ENCODE measurements around the gene PAGE2B. TPM values are rescaled to one million over a fixed set of nuclear protein-coding genes. Genes with fewer than 3 reads are reported as not detected.
"Not testable (repeated sequence)": the region's sequence is repeated elsewhere in the genome, so short reads cannot be mapped to it uniquely, and the experiment has no call there.

PAGE2B gene
- total and polyA plus RNA-seq, 9 of the 15 experiments (the other 6 are each of a cell fraction or from before 2014, with no cell fraction given) = 1.8 to 36.0 (median 16.5) TPM

DNA sequence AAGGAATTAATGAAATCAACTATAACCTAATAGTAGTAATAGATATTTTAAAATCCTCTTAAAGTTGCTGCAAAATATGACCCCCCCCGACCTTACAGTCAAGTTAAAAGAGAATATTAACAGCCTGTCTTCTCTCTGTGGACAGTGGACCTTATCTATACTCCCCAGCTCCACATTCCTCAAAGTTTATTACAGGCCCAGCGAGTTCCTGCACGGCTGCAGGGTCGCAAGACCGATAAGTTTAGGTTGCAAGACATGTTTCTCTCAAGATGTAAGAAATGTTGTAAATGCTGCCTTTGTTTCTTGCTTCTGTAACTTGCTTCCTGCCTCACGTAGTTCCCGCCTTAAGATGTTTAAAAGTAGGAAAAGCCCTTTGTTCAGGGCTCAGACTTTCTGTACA is 41.8 kb downstream of the PAGE2B start:
- H3K9me1 ChIP-seq (ENCODE audit: control insufficient read depth, insufficient read depth, low read length); CTCF ChIA-PET (ENCODE audit: low intra/inter-chr PET ratio); H3K9me3 ChIP-seq (replicated peaks; ENCODE audit: control insufficient read depth, insufficient read depth, low read depth, low read length); H3K4me3 ChIP-seq; H3K79me2 ChIP-seq (ENCODE audit: control insufficient read depth, insufficient read depth, low read length); in situ Hi-C loops (cut with MboI); H4K20me1 ChIP-seq (replicated peaks; ENCODE audit: control insufficient read depth, insufficient read depth, low read length); BruUV-seq (replicated peaks); H3K27me3 ChIP-seq (ENCODE audit: control insufficient read depth in 2 of 2, insufficient read depth in 2 of 2, low read length in 2 of 2); H3K36me3 ChIP-seq (ENCODE audit: control insufficient read depth, insufficient read depth, low read length); intact Hi-C loops (cut with micrococcal nuclease); TF ChIP-seq FOXM1, PBX2 (CRISPR knock-in tag; IDR thresholded peaks at IDR 0.05; ENCODE audit: low read depth): not testable (repeated sequence)
- DNase-seq (ENCODE audit: extremely low read depth in 1 of 4, low spot score in 3 of 4) = peak; percentile 20 to 82 (median 29)
- Histone ChIP-seq H3K27ac (ENCODE audit: extremely low read depth, low read depth, low read length) (peak overlapping the region; percentile 75), H3K4me2 (ENCODE audit: insufficient read depth, low read length) (peak overlapping the region; percentile 58; the same call in 1 of the 2 replicates), H3K4me1 (replicated peaks in 1 of 2; ENCODE audit: control insufficient read depth in 2 of 2, insufficient read depth in 2 of 2, low read length in 2 of 2) (peaks cover 0 to 54% of the 10 kb centered on the region in 2 experiments; a peak in 3 of 5 replicates), H3K9ac (ENCODE audit: insufficient read depth in 1 of 2, low read depth in 2 of 2, low read length in 2 of 2) (peak overlapping the region in 1 of 2 experiments; percentile 39; a peak in 1 of 4 replicates), H2AFZ (ENCODE audit: low read depth, low read length) (peak overlapping the region; percentile 66)
- POLR2A ChIA-PET = interaction anchor here (0.8 kb wide), 1 partner anchor 18 kb away, joined by 3 read pairs; no protein-coding TSS in a partner anchor
- ATAC-seq = peak; percentile 53
- FAIRE-seq = peak; percentile 71
- WGBS (ENCODE audit: insufficient coverage, low coverage, missing lambda C conversion rate) = 0% methylated on average over 7 of the region's 7 CpGs
- TF ChIP-seq DACH1 (IDR thresholded peaks at IDR 0.05; ENCODE audit: partially characterized antibody) = peak; percentile 49
- TF ChIP-seq MTA2 (IDR thresholded peaks at IDR 0.05; ENCODE audit: low read depth) = peak; percentile 94
- peak; percentile 85 for TF ChIP-seq SMAD4 (CRISPR knock-in tag; conservative IDR thresholded peaks at IDR 0.05)
- peak; percentile 80 for TF ChIP-seq FOXM1 (IDR thresholded peaks at IDR 0.05; ENCODE audit: low read depth)
- TF ChIP-seq ZNF395 (CRISPR knock-in tag; IDR thresholded peaks at IDR 0.05) = peak; percentile 45; the same call in 1 of the 2 replicates
- TF ChIP-seq CREM (IDR thresholded peaks at IDR 0.05; ENCODE audit: low read depth) = peak; percentile 44; the same call in 1 of the 2 replicates
- TF ChIP-seq EHMT2 (IDR thresholded peaks at IDR 0.05) = 0 out of 2 replicates have a peak, but pooled peaks have one; percentile 28
- peak; percentile 34 for TF ChIP-seq RBBP5 (IDR thresholded peaks at IDR 0.05; ENCODE audit: borderline replicate concordance, insufficient read depth, low read length, poor library complexity, severe bottlenecking)
- TF ChIP-seq CXXC5 (CRISPR knock-in tag; IDR thresholded peaks at IDR 0.05) = peak; percentile 88
- TF ChIP-seq DMBX1 (CRISPR knock-in tag; IDR thresholded peaks at IDR 0.05; ENCODE audit: borderline replicate concordance) = peak; percentile 42; the same call in 1 of the 2 replicates
- peak; percentile 92 for TF ChIP-seq LEF1 (IDR thresholded peaks at IDR 0.05)
- 0 out of 2 replicates have a peak, but pooled peaks have one; percentile 15 for TF ChIP-seq BCOR (IDR thresholded peaks at IDR 0.05)
- peak; percentile 80; the same call in 1 of the 2 replicates for TF ChIP-seq ZNF589 (CRISPR knock-in tag; IDR thresholded peaks at IDR 0.05; ENCODE audit: low read depth)
- TF ChIP-seq SMARCE1 (IDR thresholded peaks at IDR 0.05) = peak; percentile 91
- 0 out of 4 replicates have a peak, but pooled peaks of 1 of the 2 experiments have one; percentile 51 for TF ChIP-seq TBL1XR1 (IDR thresholded peaks at IDR 0.05; ENCODE audit: low read length in 2 of 2)
- peak; percentile 90 for TF ChIP-seq EP300 (IDR thresholded peaks at IDR 0.05; ENCODE audit: low read length)
- TF ChIP-seq TEAD2 (tag; IDR thresholded peaks at IDR 0.05) = peak; percentile 88
- TF ChIP-seq PBX2 (tag; conservative IDR thresholded peaks at IDR 0.05; ENCODE audit: low read depth) = peak; percentile 73
- TF ChIP-seq ETV1 (tag; conservative IDR thresholded peaks at IDR 0.05; ENCODE audit: low read depth) = 0 out of 2 replicates have a peak, but pooled peaks have one; percentile 8
